Measurements from ENCODE around the gene NOXRED1. TPM values are rescaled to one million over a fixed set of nuclear protein-coding genes. Genes with fewer than 3 reads are reported as not detected.

Gene NOXRED1
- total RNA-seq, 1 experiment from 2014 or later = 1.2 TPM

GRCh38 chr14:77369285-77369684, 54.0 kb downstream of the NOXRED1 start:
- no peak for TF ChIP-seq CTCF (IDR thresholded peaks at IDR 0.05; ENCODE audit: unreplicated experiment)
- Mint-ChIP-seq H3K9me3 (ENCODE audit: low read depth, unreplicated experiment) (no peaks in the 10 kb centered on the region), H3K27ac (ENCODE audit: unreplicated experiment) (no peak overlapping the region), H3K4me1 (ENCODE audit: low read depth, unreplicated experiment) (no peaks in the 10 kb centered on the region), H3K27me3 (ENCODE audit: unreplicated experiment) (no peaks in the 10 kb centered on the region), H3K36me3 (ENCODE audit: insufficient read depth, unreplicated experiment) (no peaks in the 10 kb centered on the region), H3K4me3 (ENCODE audit: low read depth, unreplicated experiment) (no peak overlapping the region)
- no TSS peak for BruUV-seq (replicated peaks)
- CTCF ChIA-PET = interaction anchor here (0.9 kb wide), 1 partner anchor 48 kb away, joined by 4 read pairs; the partner anchor contains the start of gene GSTZ1
- intact Hi-C loops (cut with micrococcal nuclease; ENCODE audit: unreplicated experiment) = no loop called here
- DNase-seq = no peak

GRCh38 chr14:77364146-77364545, 59.2 kb downstream of the NOXRED1 start:
- DNase-seq = no peak
- no peak overlapping the region for H3K27ac Mint-ChIP-seq (ENCODE audit: unreplicated experiment)
- no peak for TF ChIP-seq CTCF (IDR thresholded peaks at IDR 0.05; ENCODE audit: unreplicated experiment)
- CTCF ChIA-PET = interaction anchor here (0.9 kb wide), 1 partner anchor 9 kb away, joined by 3 read pairs; no protein-coding TSS in a partner anchor
- intact Hi-C loops (cut with micrococcal nuclease; ENCODE audit: unreplicated experiment) = no loop called here
- H3K27me3 Mint-ChIP-seq (ENCODE audit: unreplicated experiment) = no peaks in the 10 kb centered on the region
- H3K36me3 Mint-ChIP-seq (ENCODE audit: insufficient read depth, unreplicated experiment) = no peaks in the 10 kb centered on the region
- H3K9me3 Mint-ChIP-seq (ENCODE audit: low read depth, unreplicated experiment) = no peaks in the 10 kb centered on the region
- no peaks in the 10 kb centered on the region for H3K4me1 Mint-ChIP-seq (ENCODE audit: low read depth, unreplicated experiment)
- no TSS peak for BruUV-seq (replicated peaks)
- no peak overlapping the region for H3K4me3 Mint-ChIP-seq (ENCODE audit: low read depth, unreplicated experiment)

- Mint-ChIP-seq H3K27ac (ENCODE audit: unreplicated experiment) (no peak overlapping the region), H3K36me3 (ENCODE audit: insufficient read depth, unreplicated experiment) (no peaks in the 10 kb centered on the region)
- intact Hi-C loops (cut with micrococcal nuclease; ENCODE audit: unreplicated experiment) = no loop called here
Observed at GRCh38 chr14:77359626-77360025, 63.7 kb downstream of the NOXRED1 start.

GRCh38 chr14:77356899-77357298, 66.4 kb downstream of the NOXRED1 start:
- no peak for TF ChIP-seq CTCF (IDR thresholded peaks at IDR 0.05; ENCODE audit: unreplicated experiment)
- Mint-ChIP-seq H3K27me3 (ENCODE audit: unreplicated experiment) (no peaks in the 10 kb centered on the region), H3K27ac (ENCODE audit: unreplicated experiment) (no peak overlapping the region), H3K4me1 (ENCODE audit: low read depth, unreplicated experiment) (no peaks in the 10 kb centered on the region), H3K9me3 (ENCODE audit: low read depth, unreplicated experiment) (no peaks in the 10 kb centered on the region), H3K36me3 (ENCODE audit: insufficient read depth, unreplicated experiment) (no peaks in the 10 kb centered on the region), H3K4me3 (ENCODE audit: low read depth, unreplicated experiment) (no peak overlapping the region)
- intact Hi-C loops (cut with micrococcal nuclease; ENCODE audit: unreplicated experiment) = no loop called here
- no peak for DNase-seq
- BruUV-seq (replicated peaks) = no TSS peak
- CTCF ChIA-PET = interaction anchor here (0.6 kb wide), 1 partner anchor 370 kb away, joined by 4 read pairs; no protein-coding TSS in a partner anchor

More at GRCh38 chr14:77359626-77360025, 63.7 kb downstream of the NOXRED1 start:
- TF ChIP-seq CTCF (IDR thresholded peaks at IDR 0.05; ENCODE audit: unreplicated experiment) = no peak
- no TSS peak for BruUV-seq (replicated peaks)
- Mint-ChIP-seq H3K27me3 (ENCODE audit: unreplicated experiment) (no peaks in the 10 kb centered on the region), H3K4me3 (ENCODE audit: low read depth, unreplicated experiment) (no peak overlapping the region), H3K9me3 (ENCODE audit: low read depth, unreplicated experiment) (no peaks in the 10 kb centered on the region), H3K4me1 (ENCODE audit: low read depth, unreplicated experiment) (no peaks in the 10 kb centered on the region)
- DNase-seq = no peak
- CTCF ChIA-PET = no interaction called here

Data from Calu3 (cell line).